ENCODE data around the gene CNKSR1. TPM values are rescaled to one million over a fixed set of nuclear protein-coding genes. Genes with fewer than 3 reads are reported as not detected.

The CNKSR1 gene
- polyA plus RNA-seq, 1 experiment = 0.05 TPM

GRCh38 chr1:26159743-26160039 lies 17.6 kb upstream of the CNKSR1 start:
- no peak for DNase-seq (ENCODE audit: low read depth, low spot score)
- POLR2A ChIA-PET = no interaction called here
- CTCF ChIA-PET = no interaction called here
- H3K27ac ChIP-seq (ENCODE audit: low read depth, low read length) = no peak overlapping the region
- TF ChIP-seq, protein P1, sequence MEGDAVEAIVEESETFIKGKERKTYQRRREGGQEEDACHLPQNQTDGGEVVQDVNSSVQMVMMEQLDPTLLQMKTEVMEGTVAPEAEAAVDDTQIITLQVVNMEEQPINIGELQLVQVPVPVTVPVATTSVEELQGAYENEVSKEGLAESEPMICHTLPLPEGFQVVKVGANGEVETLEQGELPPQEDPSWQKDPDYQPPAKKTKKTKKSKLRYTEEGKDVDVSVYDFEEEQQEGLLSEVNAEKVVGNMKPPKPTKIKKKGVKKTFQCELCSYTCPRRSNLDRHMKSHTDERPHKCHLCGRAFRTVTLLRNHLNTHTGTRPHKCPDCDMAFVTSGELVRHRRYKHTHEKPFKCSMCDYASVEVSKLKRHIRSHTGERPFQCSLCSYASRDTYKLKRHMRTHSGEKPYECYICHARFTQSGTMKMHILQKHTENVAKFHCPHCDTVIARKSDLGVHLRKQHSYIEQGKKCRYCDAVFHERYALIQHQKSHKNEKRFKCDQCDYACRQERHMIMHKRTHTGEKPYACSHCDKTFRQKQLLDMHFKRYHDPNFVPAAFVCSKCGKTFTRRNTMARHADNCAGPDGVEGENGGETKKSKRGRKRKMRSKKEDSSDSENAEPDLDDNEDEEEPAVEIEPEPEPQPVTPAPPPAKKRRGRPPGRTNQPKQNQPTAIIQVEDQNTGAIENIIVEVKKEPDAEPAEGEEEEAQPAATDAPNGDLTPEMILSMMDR (IDR thresholded peaks at IDR 0.05; ENCODE audit: low read depth, low read length) = no peak
- H3K4me3 ChIP-seq (ENCODE audit: low read depth, low read length) = no peak overlapping the region
- no peaks in the 10 kb centered on the region; the same call in 1 of the 2 replicates for H3K9me3 ChIP-seq (ENCODE audit: control insufficient read depth, insufficient read depth, low read length)
- peaks cover 38% of the 10 kb centered on the region for H3K27me3 ChIP-seq (ENCODE audit: control insufficient read depth, insufficient read depth, low read length)

DNA sequence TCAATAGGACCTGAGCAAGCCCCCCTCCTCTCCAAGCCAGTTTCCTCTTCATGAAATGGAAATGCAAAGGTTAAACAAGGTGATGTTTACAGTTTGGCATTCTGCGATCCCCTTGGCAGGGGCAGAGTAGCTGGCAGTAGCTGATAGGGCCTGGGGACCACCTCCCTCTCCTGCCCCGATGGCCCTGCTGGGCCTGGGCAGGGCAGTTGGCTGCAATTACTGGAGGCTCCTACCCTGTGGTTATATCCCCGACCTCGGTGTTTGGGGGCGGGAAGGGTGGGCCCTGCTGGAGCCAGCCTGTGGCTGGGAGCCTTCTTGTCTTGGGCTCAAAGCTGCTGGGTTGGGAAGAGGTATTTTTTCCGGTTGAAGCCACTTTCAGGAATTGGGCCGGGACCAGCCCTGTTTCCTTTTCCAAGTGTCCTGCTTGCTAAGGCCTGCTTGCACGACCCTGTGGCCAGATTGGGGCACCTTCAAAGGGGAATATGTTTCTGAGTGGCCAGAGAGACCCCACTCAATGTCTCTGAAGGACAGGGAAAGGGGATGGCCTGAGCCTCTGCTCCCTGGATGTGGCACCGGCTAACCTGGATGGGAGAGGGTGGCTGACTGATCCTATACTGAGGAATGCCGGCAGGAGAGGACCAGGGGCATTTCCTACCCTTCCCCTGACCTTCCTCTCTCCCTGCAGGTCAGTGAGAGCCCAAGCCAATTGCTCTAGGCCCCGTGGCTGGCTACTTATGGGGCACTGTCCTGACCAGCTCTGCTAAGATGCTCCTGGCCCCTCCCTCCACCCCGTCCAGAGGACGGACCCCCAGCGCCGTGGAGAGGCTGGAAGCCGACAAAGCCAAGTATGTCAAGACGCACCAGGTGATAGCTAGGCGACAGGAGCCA lies 16.5 kb upstream of the CNKSR1 start:
- POLR2A ChIA-PET = interaction anchor here (0.7 kb wide), 1 partner anchor 16 kb away, joined by 3 read pairs; no protein-coding TSS in a partner anchor
- CTCF ChIA-PET = interaction anchor here (1.0 to 1.1 kb wide), 2 partner anchors 28 to 256 kb away, joined by 3 read pairs; no protein-coding TSS in a partner anchor
- TF ChIP-seq, protein P1 (IDR thresholded peaks at IDR 0.05; ENCODE audit: low read depth, low read length) = no peak
- no peak overlapping the region for H3K4me3 ChIP-seq (ENCODE audit: low read depth, low read length)
- H3K27me3 ChIP-seq (ENCODE audit: control insufficient read depth, insufficient read depth, low read length) = peaks cover 30% of the 10 kb centered on the region
- no peak overlapping the region for H3K27ac ChIP-seq (ENCODE audit: low read depth, low read length)
- no peak for DNase-seq (ENCODE audit: low read depth, low spot score)
- no peaks in the 10 kb centered on the region; the same call in 1 of the 2 replicates for H3K9me3 ChIP-seq (ENCODE audit: control insufficient read depth, insufficient read depth, low read length)

- CTCF ChIA-PET = interaction anchor here (1.0 to 1.1 kb wide), 2 partner anchors 29 to 255 kb away, joined by 3 read pairs; no protein-coding TSS in a partner anchor
- H3K9me3 ChIP-seq (ENCODE audit: control insufficient read depth, insufficient read depth, low read length) = no peaks in the 10 kb centered on the region; the same call in 1 of the 2 replicates
- no peak for DNase-seq (ENCODE audit: low read depth, low spot score)
- peak overlapping the region; percentile 46 for H3K4me3 ChIP-seq (ENCODE audit: low read depth, low read length)
- TF ChIP-seq, protein P1 (IDR thresholded peaks at IDR 0.05; ENCODE audit: low read depth, low read length) = 0 out of 2 replicates have a peak, but pooled peaks have one; percentile 24
- H3K27me3 ChIP-seq (ENCODE audit: control insufficient read depth, insufficient read depth, low read length) = peaks cover 27% of the 10 kb centered on the region
- POLR2A ChIA-PET = no interaction called here
- H3K27ac ChIP-seq (ENCODE audit: low read depth, low read length) = no peak overlapping the region
Measured at GRCh38 chr1:26161415-26162219, 15.7 kb upstream of the CNKSR1 start.

DNA sequence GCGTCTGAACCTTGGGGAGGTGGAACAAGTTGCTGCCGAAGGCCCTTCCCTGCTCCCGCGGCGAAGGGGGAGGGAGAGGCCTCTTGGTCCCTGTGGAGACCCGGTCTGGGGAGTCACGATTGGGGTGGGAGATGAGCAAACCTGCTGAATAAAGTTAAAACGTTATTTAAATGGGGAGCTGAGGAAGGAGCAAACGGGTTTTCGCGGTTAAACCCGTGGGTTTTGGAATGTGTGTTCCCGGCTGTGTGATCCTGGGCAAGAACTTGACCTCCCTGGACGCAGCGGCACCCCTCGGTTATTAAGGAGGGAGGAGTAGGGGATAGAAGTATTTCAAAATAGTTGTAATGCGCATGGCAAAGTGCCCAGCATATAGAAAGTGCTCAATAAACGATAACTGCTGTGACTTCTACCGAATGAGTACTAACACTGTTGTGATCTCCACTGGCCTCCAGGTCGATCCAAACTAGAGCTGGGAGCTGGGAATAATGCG lies 15.0 kb upstream of the CNKSR1 start:
- Histone ChIP-seq H3K9me3 (ENCODE audit: control insufficient read depth, insufficient read depth, low read length) (no peaks in the 10 kb centered on the region; the same call in 1 of the 2 replicates), H3K27me3 (ENCODE audit: control insufficient read depth, insufficient read depth, low read length) (peaks cover 25% of the 10 kb centered on the region), H3K4me3 (ENCODE audit: low read depth, low read length) (peak overlapping the region; percentile 45), H3K27ac (ENCODE audit: low read depth, low read length) (no peak overlapping the region)
- DNase-seq (ENCODE audit: low read depth, low spot score) = no peak
- TF ChIP-seq, protein P1 (IDR thresholded peaks at IDR 0.05; ENCODE audit: low read depth, low read length) = no peak
- CTCF ChIA-PET = interaction anchor here (0.8 to 1.6 kb wide), 2 partner anchors 18 to 19 kb away, joined by 6 to 7 read pairs; no protein-coding TSS in a partner anchor
- POLR2A ChIA-PET = no interaction called here

Data from AG04450 (cell line).